Trophoblast cell (in vitro differentiated cells and primary cell): ENCODE measurements around the gene MCCC1.
A peak's percentile ranks its signal among the peaks of the same experiment; 100 is the strongest.

Experiments used
- DNase-seq, 2 donors: peaks; one replicate each; pipeline ENCODE4 v3.0.0-alpha.2; 2016
- H2AFZ ChIP-seq: 2 replicates; pipeline ENCODE4 v1.6.1; 2013; ENCODE audit warnings: low read length, moderate library complexity, mild to moderate bottlenecking; ENCODE audit not compliant: insufficient read depth, poor library complexity
- H2AK5ac ChIP-seq: 2 replicates; pipeline ENCODE4 v1.6.1; 2013; ENCODE audit warnings: mild to moderate bottlenecking, low read length
- H2BK120ac ChIP-seq: 2 replicates; pipeline ENCODE4 v1.6.1; 2013; ENCODE audit warnings: low read length, mild to moderate bottlenecking, moderate library complexity; ENCODE audit not compliant: insufficient read depth, poor library complexity
- H2BK12ac ChIP-seq: 2 replicates; pipeline ENCODE4 v1.6.1; 2013; ENCODE audit warnings: mild to moderate bottlenecking, low read length, moderate library complexity
- H2BK5ac ChIP-seq: 2 replicates; pipeline ENCODE4 v1.6.1; 2013; ENCODE audit warnings: low read length, low read depth, moderate library complexity, mild to moderate bottlenecking; ENCODE audit not compliant: poor library complexity
- H3K14ac ChIP-seq: 2 replicates; pipeline ENCODE4 v1.6.1; 2013; ENCODE audit warnings: mild to moderate bottlenecking, low read length
- H3K18ac ChIP-seq: 2 replicates; pipeline ENCODE4 v1.6.1; 2013; ENCODE audit warnings: mild to moderate bottlenecking, low read length
- H3K23ac ChIP-seq: 2 replicates; pipeline ENCODE4 v1.6.1; 2013; ENCODE audit warnings: low read length
- H3K27ac ChIP-seq: 2 replicates; pipeline ENCODE4 v1.5.1; 2013; ENCODE audit warnings: low read depth, mild to moderate bottlenecking, inconsistent platforms, low read length, moderate library complexity
- H3K27me3 ChIP-seq: 2 replicates; pipeline ENCODE4 v1.6.1; 2013; ENCODE audit warnings: inconsistent platforms, mild to moderate bottlenecking, low read length, moderate library complexity; ENCODE audit not compliant: insufficient read depth
- H3K36me3 ChIP-seq, 2 experiments: 1 replicate in 1 of 2; 2 replicates in 1 of 2; pipeline ENCODE4 v1.6.1; 2013; ENCODE audit warnings: low read length in 2 of 2, mild to moderate bottlenecking in 2 of 2, moderate library complexity in 1 of 2; ENCODE audit not compliant: insufficient read depth in 2 of 2, control insufficient read depth in 1 of 2
- H3K4ac ChIP-seq: 2 replicates; pipeline ENCODE4 v1.6.1; 2013; ENCODE audit warnings: low read depth, mild to moderate bottlenecking, low read length, moderate library complexity
- H3K4me1 ChIP-seq, 2 experiments: 1 replicate in 1 of 2; 2 replicates in 1 of 2; pipeline ENCODE4 v1.6.1; 2013; ENCODE audit warnings: low read length in 2 of 2, mild to moderate bottlenecking in 2 of 2, moderate library complexity in 1 of 2; ENCODE audit not compliant: insufficient read depth in 2 of 2, control insufficient read depth in 1 of 2
- H3K4me2 ChIP-seq: 2 replicates; pipeline ENCODE4 v1.6.1; 2013; ENCODE audit warnings: inconsistent platforms, mild to moderate bottlenecking, low read length, moderate library complexity
- H3K4me3 ChIP-seq: 2 replicates; pipeline ENCODE4 v1.5.1; 2013; ENCODE audit warnings: mild to moderate bottlenecking, low read depth, low read length, inconsistent platforms
- H3K79me1 ChIP-seq: one replicate; pipeline ENCODE4 v1.6.1; 2013; ENCODE audit warnings: low read length
- H3K79me2 ChIP-seq: 2 replicates; pipeline ENCODE4 v1.6.1; 2013; ENCODE audit warnings: low read length, mild to moderate bottlenecking; ENCODE audit not compliant: control insufficient read depth, insufficient read depth, poor library complexity
- H3K9ac ChIP-seq: 2 replicates; pipeline ENCODE4 v1.6.1; 2013; ENCODE audit warnings: mild to moderate bottlenecking, low read length
- H3K9me3 ChIP-seq: 2 replicates; pipeline ENCODE4 v1.6.1; 2013; ENCODE audit warnings: low read depth, mild to moderate bottlenecking, control low read depth, inconsistent platforms, low read length; ENCODE audit not compliant: insufficient read depth
- H4K12ac ChIP-seq: 2 replicates; pipeline ENCODE4 v1.6.1; 2013; ENCODE audit warnings: low read depth, mild to moderate bottlenecking, low read length, moderate library complexity
- H4K8ac ChIP-seq: 2 replicates; pipeline ENCODE4 v1.6.1; 2013; ENCODE audit warnings: low read depth, mild to moderate bottlenecking, low read length, moderate library complexity
- H4K91ac ChIP-seq: one replicate; pipeline ENCODE4 v1.6.1; 2013; ENCODE audit warnings: low read depth, mild to moderate bottlenecking, low read length, moderate library complexity
- WGBS: extraction: QIAGEN DNeasy Blood & Tissue Kit; methylation state at CpG from one replicate; pipeline ENCODE4 v1.1.7; 2013; ENCODE audit warnings: missing lambda C conversion rate; ENCODE audit not compliant: insufficient read length, insufficient coverage; ENCODE audit errors: extremely low coverage; 5-methylcytosine and 5-hydroxymethylcytosine counted together

MCCC1 gene

GRCh38 chr3:183087184-183087583, 12.1 kb downstream of the MCCC1 start:
- Histone ChIP-seq H2BK12ac (no peak overlapping the region), H2AFZ (no peak overlapping the region), H3K18ac (no peak overlapping the region), H3K14ac (no peak overlapping the region), H3K4me2 (no peak overlapping the region), H3K4ac (no peak overlapping the region), H4K91ac (no peak overlapping the region), H3K79me1 (no peaks in the 10 kb centered on the region), H3K27ac (no peak overlapping the region), H3K4me1 (no peaks in the 10 kb centered on the region), H3K79me2 (no peaks in the 10 kb centered on the region), H3K9me3 (peaks cover 1% of the 10 kb centered on the region), H3K9ac (no peak overlapping the region), H2AK5ac (no peak overlapping the region), H2BK120ac (no peak overlapping the region), H4K8ac (no peak overlapping the region), H4K12ac (no peak overlapping the region), H3K36me3 (peaks cover 6 to 11% of the 10 kb centered on the region in 2 experiments), H3K4me3 (no peak overlapping the region), H3K27me3 (no peaks in the 10 kb centered on the region), H2BK5ac (no peak overlapping the region), H3K23ac (no peak overlapping the region)
- no peak for DNase-seq
- no CpG with 5 or more reads among the region's 2 CpGs for WGBS

GRCh38 chr3:183085634-183086390, 13.5 kb downstream of the MCCC1 start:
- Histone ChIP-seq H3K4me2 (no peak overlapping the region), H3K4me3 (no peak overlapping the region), H2BK12ac (no peak overlapping the region), H3K14ac (no peak overlapping the region), H4K12ac (no peak overlapping the region), H3K27me3 (no peaks in the 10 kb centered on the region), H2BK120ac (no peak overlapping the region), H2AFZ (no peak overlapping the region), H3K27ac (no peak overlapping the region), H4K91ac (no peak overlapping the region), H3K4me1 (peaks cover 0 to 2% of the 10 kb centered on the region in 2 experiments), H3K18ac (no peak overlapping the region), H3K36me3 (peaks cover 4 to 17% of the 10 kb centered on the region in 2 experiments), H3K4ac (no peak overlapping the region), H3K79me1 (no peaks in the 10 kb centered on the region), H4K8ac (peak overlapping the region; percentile 49), H2AK5ac (no peak overlapping the region), H2BK5ac (no peak overlapping the region), H3K79me2 (no peaks in the 10 kb centered on the region), H3K9me3 (peaks cover 1% of the 10 kb centered on the region), H3K9ac (no peak overlapping the region), H3K23ac (no peak overlapping the region)
- no CpG with 5 or more reads among the region's 9 CpGs for WGBS
- DNase-seq: peak; percentile 17 to 62

- Histone ChIP-seq H3K27me3 (no peaks in the 10 kb centered on the region), H3K36me3 (peaks cover 10 to 23% of the 10 kb centered on the region in 2 experiments), H4K8ac (no peak overlapping the region), H2AFZ (no peak overlapping the region), H2BK120ac (no peak overlapping the region), H3K27ac (no peak overlapping the region), H3K23ac (no peak overlapping the region), H3K79me1 (no peaks in the 10 kb centered on the region), H3K9me3 (peaks cover 4% of the 10 kb centered on the region), H3K9ac (no peak overlapping the region), H2AK5ac (no peak overlapping the region), H3K14ac (no peak overlapping the region), H3K4me3 (no peak overlapping the region), H3K4me1 (peaks cover 0 to 2% of the 10 kb centered on the region in 2 experiments), H3K4me2 (no peak overlapping the region), H3K4ac (no peak overlapping the region), H3K18ac (no peak overlapping the region), H3K79me2 (no peaks in the 10 kb centered on the region), H4K91ac (no peak overlapping the region), H2BK12ac (no peak overlapping the region), H2BK5ac (no peak overlapping the region), H4K12ac (no peak overlapping the region)
- DNase-seq: no peak
- WGBS: no CpG with 5 or more reads among the region's 9 CpGs
Observed at GRCh38 chr3:183082355-183082915, 16.9 kb downstream of the MCCC1 start.

GRCh38 chr3:183081459-183082183, 17.7 kb downstream of the MCCC1 start:
- Histone ChIP-seq H3K79me1 (no peaks in the 10 kb centered on the region), H4K8ac (no peak overlapping the region), H2AFZ (no peak overlapping the region), H4K91ac (no peak overlapping the region), H2AK5ac (no peak overlapping the region), H3K4me3 (no peak overlapping the region), H3K9ac (no peak overlapping the region), H2BK120ac (no peak overlapping the region), H3K4me2 (no peak overlapping the region), H3K36me3 (peaks cover 10 to 20% of the 10 kb centered on the region in 2 experiments), H4K12ac (no peak overlapping the region), H3K18ac (no peak overlapping the region), H3K27ac (no peak overlapping the region), H3K79me2 (no peaks in the 10 kb centered on the region), H3K9me3 (peaks cover 4% of the 10 kb centered on the region), H3K4me1 (peaks cover 0 to 2% of the 10 kb centered on the region in 2 experiments), H3K14ac (no peak overlapping the region), H3K27me3 (no peaks in the 10 kb centered on the region), H3K4ac (no peak overlapping the region), H2BK5ac (no peak overlapping the region), H3K23ac (no peak overlapping the region), H2BK12ac (no peak overlapping the region)
- DNase-seq: no peak
- WGBS: no CpG with 5 or more reads among the region's 6 CpGs
